SK-N-SH treated with all-trans-retinoic acid at 6 μM for 48 hours (cell line): ENCODE measurements around the gene KRTAP5-4.
"Not testable (repeated sequence)": the region's sequence is repeated elsewhere in the genome, so short reads cannot be mapped to it uniquely, and the experiment has no call there.

Experiments
- ATAC-seq: fragments of 200-7000 bp; cut with Tn5 transposase; 3 replicates; pipeline ENCODE4 v1.9.1; 2020; ENCODE audit warnings: mild to moderate bottlenecking, moderate library complexity
- ARNTL ChIP-seq: fragments of 450-650 bp; formaldehyde crosslinking; IDR thresholded peaks from 2 replicates; pipeline ENCODE4 v1.5.0; 2020; ENCODE audit warnings: low read depth, mild to moderate bottlenecking, moderate library complexity, borderline replicate concordance
- BACH2 ChIP-seq: fragments of 250-450 bp; sonication (Bioruptor Pico); IDR thresholded peaks from 2 replicates; pipeline ENCODE4 v1.9.0; 2021; ENCODE audit warnings: mild to moderate bottlenecking, borderline replicate concordance
- CREB5 ChIP-seq: fragments of 250-450 bp; sonication (Bioruptor Pico); IDR thresholded peaks from 2 replicates; pipeline ENCODE4 v1.5.1; 2020; ENCODE audit warnings: low read depth, mild to moderate bottlenecking, moderate library complexity
- CSDC2 ChIP-seq: fragments of 250-450 bp; sonication (Bioruptor Pico); IDR thresholded peaks from 2 replicates; pipeline ENCODE4 v1.5.0; 2020; ENCODE audit warnings: mild to moderate bottlenecking, moderate library complexity
- CSRNP3 ChIP-seq: fragments of 250-450 bp; sonication (Bioruptor Pico); IDR thresholded peaks from 2 replicates; pipeline ENCODE4 v1.5.1; 2021; ENCODE audit warnings: mild to moderate bottlenecking, moderate library complexity
- ESRRG ChIP-seq: fragments of 250-450 bp; sonication (Bioruptor Pico); IDR thresholded peaks from 2 replicates; pipeline ENCODE4 v1.6.1; 2021; ENCODE audit warnings: mild to moderate bottlenecking
- GLIS3 ChIP-seq: fragments of 250-450 bp; sonication (Bioruptor Pico); IDR thresholded peaks from 2 replicates; pipeline ENCODE4 v1.5.0; 2020; ENCODE audit warnings: mild to moderate bottlenecking, moderate library complexity
- ISL1 ChIP-seq: fragments of 250-450 bp; sonication (Bioruptor Pico); IDR thresholded peaks from 2 replicates; pipeline ENCODE4 v2.1.2; 2022; ENCODE audit warnings: mild to moderate bottlenecking, moderate library complexity
- PATZ1 ChIP-seq: fragments of 250-450 bp; sonication (Bioruptor Pico); IDR thresholded peaks from 2 replicates; pipeline ENCODE4 v1.8.0; 2020; ENCODE audit warnings: mild to moderate bottlenecking, moderate library complexity, borderline replicate concordance
- POU6F1 ChIP-seq: fragments of 250-450 bp; sonication (Bioruptor Pico); IDR thresholded peaks from 2 replicates; pipeline ENCODE4 v1.8.0; 2021; ENCODE audit warnings: low read depth, mild to moderate bottlenecking, moderate library complexity, borderline replicate concordance
- PPARA ChIP-seq: fragments of 250-450 bp; sonication (Bioruptor Pico); IDR thresholded peaks from 2 replicates; pipeline ENCODE4 v1.5.0; 2020; ENCODE audit warnings: mild to moderate bottlenecking, borderline replicate concordance
- RARB ChIP-seq: fragments of 250-450 bp; sonication (Bioruptor Pico); IDR thresholded peaks from 2 replicates; pipeline ENCODE4 v1.8.0; 2021; ENCODE audit warnings: mild to moderate bottlenecking, moderate library complexity
- SNAI2 ChIP-seq: fragments of 250-450 bp; sonication (Bioruptor Pico); IDR thresholded peaks from 2 replicates; pipeline ENCODE4 v1.5.0; 2020; ENCODE audit warnings: mild to moderate bottlenecking, moderate library complexity
- TCF4 ChIP-seq: fragments of 250-450 bp; sonication (Bioruptor Pico); IDR thresholded peaks from 2 replicates; pipeline ENCODE4 v1.8.0; 2021; ENCODE audit warnings: mild to moderate bottlenecking, moderate library complexity, borderline replicate concordance
- TOX ChIP-seq: fragments of 250-450 bp; sonication (Bioruptor Pico); IDR thresholded peaks from 2 replicates; pipeline ENCODE4 v1.8.0; 2021; ENCODE audit warnings: mild to moderate bottlenecking, moderate library complexity, borderline replicate concordance
- TSHZ2 ChIP-seq: fragments of 250-450 bp; sonication (Bioruptor Pico); IDR thresholded peaks from 2 replicates; pipeline ENCODE4 v1.5.0; 2020; ENCODE audit warnings: mild to moderate bottlenecking, moderate library complexity
- ZFP3 ChIP-seq: fragments of 250-450 bp; sonication (Bioruptor Pico); IDR thresholded peaks from 2 replicates; pipeline ENCODE4 v1.5.0; 2020; ENCODE audit warnings: mild to moderate bottlenecking, moderate library complexity
- ZFP30 ChIP-seq: fragments of 450-650 bp; formaldehyde crosslinking; IDR thresholded peaks from 2 replicates; pipeline ENCODE4 v1.5.0; 2022; ENCODE audit warnings: mild to moderate bottlenecking, moderate library complexity
- ZNF565 ChIP-seq: fragments of 450-650 bp; formaldehyde crosslinking; conservative IDR thresholded peaks from 2 replicates; pipeline ENCODE4 v1.5.0; 2020; ENCODE audit warnings: low read depth, mild to moderate bottlenecking, moderate library complexity
- ZNF70 ChIP-seq: fragments of 450-650 bp; formaldehyde crosslinking; IDR thresholded peaks from 2 replicates; pipeline ENCODE4 v1.5.0; 2020; ENCODE audit warnings: mild to moderate bottlenecking, moderate library complexity

The KRTAP5-4 gene

GRCh38 chr11:1592628-1593027, 29.3 kb downstream of the KRTAP5-4 start:
- no peak for ATAC-seq
- TF ChIP-seq POU6F1 (no peak), PATZ1 (no peak), ZFP3 (no peak), CREB5 (CRISPR knock-in tag) (no peak), TOX (CRISPR knock-in tag) (no peak), ZFP30 (CRISPR knock-in tag) (no peak), ISL1 (CRISPR knock-in tag) (no peak), TSHZ2 (no peak), ESRRG (CRISPR knock-in tag) (no peak), ARNTL (CRISPR knock-in tag) (no peak), GLIS3 (CRISPR knock-in tag) (no peak), CSRNP3 (CRISPR knock-in tag) (no peak), BACH2 (CRISPR knock-in tag) (no peak), TCF4 (no peak), ZNF70 (CRISPR knock-in tag) (no peak)

GRCh38 chr11:1589996-1590395, 31.9 kb downstream of the KRTAP5-4 start:
- TF ChIP-seq POU6F1 (no peak), CSRNP3 (CRISPR knock-in tag) (no peak), CSDC2 (CRISPR knock-in tag) (no peak), ZFP3 (no peak), RARB (CRISPR knock-in tag) (no peak), SNAI2 (CRISPR knock-in tag) (no peak), PPARA (no peak), GLIS3 (CRISPR knock-in tag) (no peak), ZNF565 (no peak), BACH2 (CRISPR knock-in tag) (no peak), ZFP30 (CRISPR knock-in tag) (no peak), CREB5 (CRISPR knock-in tag) (no peak), TCF4 (no peak), PATZ1 (no peak), ZNF70 (CRISPR knock-in tag) (no peak), TOX (CRISPR knock-in tag) (no peak), ISL1 (CRISPR knock-in tag) (no peak), ARNTL (CRISPR knock-in tag) (no peak)

GRCh38 chr11:1589191-1589963, 32.6 kb downstream of the KRTAP5-4 start:
- ATAC-seq, result not testable (repeated sequence)

More at GRCh38 chr11:1589996-1590395, 31.9 kb downstream of the KRTAP5-4 start:
- ATAC-seq, result no peak
